Right atrium auricular region (tissue), 2 donors: Measurements from ENCODE around the gene DRAM2. TPM values are rescaled to one million over a fixed set of nuclear protein-coding genes. Genes with fewer than 3 reads are reported as not detected.

Source experiments
- DNase-seq: peaks from one replicate; pipeline ENCODE4 v3.0.0-alpha.2; 2019; ENCODE audit warnings: low spot score
- H3K27ac ChIP-seq, 2 donors: fragments of 200-600 bp; sonication (generic); 1 replicate in 1 of 2; 2 replicates in 1 of 2; pipeline ENCODE4 v1.5.1; 2016 to 2019
- H3K27me3 ChIP-seq, 2 donors: fragments of 200-600 bp; sonication (generic); one replicate each; pipeline versions ENCODE4 v1.5.1 to v1.6.0; 2017 to 2019
- H3K36me3 ChIP-seq: fragments of 200-600 bp; sonication (generic); one replicate; pipeline ENCODE4 v1.5.1; 2016
- H3K4me1 ChIP-seq, 2 donors: fragments of 200-600 bp; sonication (generic); one replicate each; pipeline versions ENCODE4 v1.5.1 to v1.6.0; 2017 to 2019
- H3K4me3 ChIP-seq, 2 donors: fragments of 200-600 bp; sonication (generic); 1 replicate in 1 of 2; 2 replicates in 1 of 2; pipeline ENCODE4 v1.5.1; 2017 to 2019; ENCODE audit warnings: mild to moderate bottlenecking in 1 of 2, moderate library complexity in 1 of 2
- H3K9me3 ChIP-seq, 2 donors: fragments of 200-600 bp; sonication (generic); one replicate each; pipeline ENCODE4 v1.5.1; 2019
- total RNA-seq, 2 donors: library from RNA; depleted of rRNA; stranded (reverse); fragments of >200 nt; gene quantifications; one replicate each; pipeline ENCODE4 v1.1.0, GENCODE V29; 2016
- TF ChIP-seq, protein P1 (sequence below), 2 donors: fragments of 200-600 bp; sonication (generic); IDR thresholded peaks; one replicate each; pipeline ENCODE4 v1.5.1; 2019; ENCODE audit warnings: antibody characterized with exemption in 2 of 2

The DRAM2 gene
- total RNA-seq, 2 donors from 2014 or later, result 33.0 to 56.4 TPM

GRCh38 chr1:111148376-111148881, 8.5 kb upstream of the DRAM2 start:
- TF ChIP-seq, protein P1, sequence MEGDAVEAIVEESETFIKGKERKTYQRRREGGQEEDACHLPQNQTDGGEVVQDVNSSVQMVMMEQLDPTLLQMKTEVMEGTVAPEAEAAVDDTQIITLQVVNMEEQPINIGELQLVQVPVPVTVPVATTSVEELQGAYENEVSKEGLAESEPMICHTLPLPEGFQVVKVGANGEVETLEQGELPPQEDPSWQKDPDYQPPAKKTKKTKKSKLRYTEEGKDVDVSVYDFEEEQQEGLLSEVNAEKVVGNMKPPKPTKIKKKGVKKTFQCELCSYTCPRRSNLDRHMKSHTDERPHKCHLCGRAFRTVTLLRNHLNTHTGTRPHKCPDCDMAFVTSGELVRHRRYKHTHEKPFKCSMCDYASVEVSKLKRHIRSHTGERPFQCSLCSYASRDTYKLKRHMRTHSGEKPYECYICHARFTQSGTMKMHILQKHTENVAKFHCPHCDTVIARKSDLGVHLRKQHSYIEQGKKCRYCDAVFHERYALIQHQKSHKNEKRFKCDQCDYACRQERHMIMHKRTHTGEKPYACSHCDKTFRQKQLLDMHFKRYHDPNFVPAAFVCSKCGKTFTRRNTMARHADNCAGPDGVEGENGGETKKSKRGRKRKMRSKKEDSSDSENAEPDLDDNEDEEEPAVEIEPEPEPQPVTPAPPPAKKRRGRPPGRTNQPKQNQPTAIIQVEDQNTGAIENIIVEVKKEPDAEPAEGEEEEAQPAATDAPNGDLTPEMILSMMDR (IDR thresholded peaks at IDR 0.05), result no peak
- Histone ChIP-seq H3K27me3 (no peaks in the 10 kb centered on the region), H3K4me1 (peaks cover 0 to 17% of the 10 kb centered on the region in 2 donors), H3K36me3 (peaks cover 6% of the 10 kb centered on the region), H3K9me3 (no peaks in the 10 kb centered on the region), H3K4me3 (no peak overlapping the region), H3K27ac (no peak overlapping the region)
- no peak for DNase-seq

DNA sequence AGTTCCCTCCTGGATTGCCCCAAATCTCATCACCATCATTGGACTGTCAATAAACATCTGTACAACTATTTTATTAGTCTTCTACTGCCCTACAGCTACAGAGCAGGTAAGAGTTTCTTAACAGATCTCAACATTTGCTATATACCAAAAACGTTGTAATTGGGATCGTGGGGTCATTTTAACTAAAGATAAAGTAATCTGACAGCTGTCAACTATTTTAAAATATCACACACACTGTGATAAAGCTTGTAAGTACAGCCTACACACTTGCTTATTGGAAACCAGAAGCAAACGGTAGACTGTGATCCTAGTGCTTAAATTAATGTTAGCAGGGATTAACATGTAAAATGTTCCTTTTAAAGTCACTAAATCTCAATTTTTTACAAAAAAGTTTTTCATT, 8.1 kb upstream of the DRAM2 start:
- DNase-seq, result no peak
- TF ChIP-seq, protein P1 (IDR thresholded peaks at IDR 0.05), result no peak
- Histone ChIP-seq H3K9me3 (no peaks in the 10 kb centered on the region), H3K27ac (no peak overlapping the region), H3K36me3 (peaks cover 6% of the 10 kb centered on the region), H3K4me1 (peaks cover 0 to 18% of the 10 kb centered on the region in 2 donors), H3K27me3 (no peaks in the 10 kb centered on the region), H3K4me3 (no peak overlapping the region)

GRCh38 chr1:111145963-111146768, 6.3 kb upstream of the DRAM2 start:
- no peak overlapping the region for H3K27ac ChIP-seq
- H3K4me1 ChIP-seq, result peaks cover 0 to 33% of the 10 kb centered on the region in 2 donors
- no peaks in the 10 kb centered on the region for H3K9me3 ChIP-seq
- DNase-seq, result no peak
- H3K36me3 ChIP-seq, result peaks cover 6% of the 10 kb centered on the region
- H3K27me3 ChIP-seq, result no peaks in the 10 kb centered on the region
- TF ChIP-seq, protein P1 (IDR thresholded peaks at IDR 0.05), result no peak
- no peak overlapping the region for H3K4me3 ChIP-seq

- TF ChIP-seq, protein P1 (IDR thresholded peaks at IDR 0.05), result no peak
- H3K36me3 ChIP-seq, result peaks cover 6% of the 10 kb centered on the region
- no peaks in the 10 kb centered on the region for H3K27me3 ChIP-seq
- no peak for DNase-seq
- peaks cover 0 to 38% of the 10 kb centered on the region in 2 donors for H3K4me1 ChIP-seq
- H3K9me3 ChIP-seq, result no peaks in the 10 kb centered on the region
- H3K27ac ChIP-seq, result no peak overlapping the region
- no peak overlapping the region for H3K4me3 ChIP-seq
Measured at GRCh38 chr1:111145542-111145941, 5.6 kb upstream of the DRAM2 start.

DNA sequence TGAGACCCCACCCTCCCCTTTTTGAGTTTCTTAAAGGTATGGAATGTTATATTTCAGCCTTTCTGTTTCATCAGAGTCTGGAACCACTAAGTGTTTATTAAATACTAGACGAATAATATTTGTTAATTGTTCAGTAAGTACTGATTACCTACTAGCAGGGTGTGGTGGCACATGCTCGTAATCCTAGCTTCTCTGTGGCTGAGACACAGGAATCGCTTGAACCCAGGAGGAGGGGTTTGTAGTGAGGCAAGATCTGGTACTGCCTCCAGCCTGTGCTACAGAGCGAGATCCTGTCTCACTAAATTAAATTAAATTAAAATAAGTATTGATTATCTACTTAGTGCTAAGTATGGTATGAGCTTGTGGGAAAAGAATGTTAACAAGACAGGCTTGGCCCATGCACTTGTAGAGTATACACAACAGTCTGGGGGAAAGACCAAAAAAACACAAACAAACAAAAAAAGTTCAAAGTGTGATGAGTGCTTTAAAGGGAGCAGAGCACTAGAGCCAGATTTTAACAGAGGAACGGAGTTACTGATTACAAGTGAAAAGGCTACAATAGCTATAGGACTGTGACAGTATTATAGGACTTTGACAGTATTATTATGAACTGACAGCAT, 2.6 kb upstream of the DRAM2 start:
- Histone ChIP-seq H3K4me3 (no peak overlapping the region), H3K27me3 (no peaks in the 10 kb centered on the region), H3K4me1 (peaks cover 0 to 37% of the 10 kb centered on the region in 2 donors), H3K36me3 (no peaks in the 10 kb centered on the region), H3K9me3 (no peaks in the 10 kb centered on the region), H3K27ac (no peak overlapping the region)
- TF ChIP-seq, protein P1 (IDR thresholded peaks at IDR 0.05), result no peak
- no peak for DNase-seq
